GM18858 (cell line): ENCODE measurements around the gene CKAP5.

Experiments used
- ATAC-seq: cut with Tn5 transposase; IDR thresholded peaks from one replicate; pipeline ENCODE4 v1.9.1; 2021; ENCODE audit not compliant: unreplicated experiment

The CKAP5 gene

DNA sequence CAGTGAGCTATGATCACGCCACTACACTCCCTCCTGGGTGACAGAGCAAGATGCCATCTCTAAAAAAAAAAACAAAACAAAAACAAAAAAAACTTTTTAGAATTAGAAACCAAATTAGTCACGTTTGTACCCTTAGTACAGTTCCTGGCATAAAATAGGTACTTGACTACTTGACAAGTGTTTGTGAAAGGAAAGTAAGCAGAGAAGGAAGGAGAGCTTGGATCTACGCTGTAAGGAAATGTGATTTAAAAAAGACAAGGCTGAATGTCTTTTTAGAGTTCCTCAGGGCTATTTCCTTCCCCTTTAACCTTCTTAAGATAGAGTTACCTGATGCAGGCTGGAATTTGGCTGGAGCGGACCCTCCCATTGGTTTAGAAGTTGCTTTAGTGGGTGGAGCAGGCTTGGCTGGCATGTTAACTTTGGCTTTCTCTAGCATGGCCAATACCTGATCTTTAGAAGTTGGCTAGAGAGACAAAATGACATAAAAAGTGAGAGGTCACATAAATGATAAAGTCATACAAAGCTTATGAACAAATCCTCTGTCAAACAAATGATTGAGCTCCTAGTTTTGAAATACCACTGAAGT is 76.4 kb downstream of the CKAP5 start:
- ATAC-seq = no peak

DNA sequence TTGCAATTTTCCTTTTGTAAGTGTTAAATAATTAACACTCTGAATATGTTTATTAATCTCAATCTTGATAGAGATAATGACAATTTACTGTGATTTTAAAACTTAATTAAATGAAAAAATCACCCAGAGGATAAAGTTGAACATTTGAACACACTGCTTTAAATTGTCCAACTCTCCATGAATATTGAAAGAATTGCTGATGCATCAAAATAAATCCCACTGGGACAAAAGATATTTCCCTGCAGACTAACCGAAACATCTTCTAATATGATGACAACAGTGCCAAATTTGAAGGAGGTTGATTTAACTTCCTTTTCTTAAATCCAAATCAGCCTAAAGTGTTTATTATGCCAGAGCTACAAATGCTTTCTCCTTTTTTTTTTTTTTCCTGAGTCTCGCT is 79.4 kb downstream of the CKAP5 start:
- ATAC-seq = no peak

DNA sequence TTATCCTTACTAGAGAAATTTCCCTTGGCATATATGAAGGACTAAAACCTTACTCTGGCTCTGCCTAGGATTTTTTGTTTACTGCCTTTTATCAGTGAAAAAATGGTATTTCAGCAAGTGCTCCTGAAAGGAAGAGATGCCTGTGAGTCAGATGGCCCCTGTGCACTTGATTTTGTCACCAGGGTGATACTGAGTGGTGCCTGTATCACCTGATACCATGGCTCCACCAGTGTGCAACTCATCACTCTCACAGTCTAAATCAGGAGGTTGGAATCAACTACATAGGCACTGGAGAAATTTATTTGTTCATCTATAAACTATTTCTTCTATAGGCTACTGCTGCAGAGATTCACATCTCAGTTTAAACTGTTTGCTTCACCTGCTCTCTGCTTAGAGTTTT is 83.8 kb downstream of the CKAP5 start:
- ATAC-seq = no peak

DNA sequence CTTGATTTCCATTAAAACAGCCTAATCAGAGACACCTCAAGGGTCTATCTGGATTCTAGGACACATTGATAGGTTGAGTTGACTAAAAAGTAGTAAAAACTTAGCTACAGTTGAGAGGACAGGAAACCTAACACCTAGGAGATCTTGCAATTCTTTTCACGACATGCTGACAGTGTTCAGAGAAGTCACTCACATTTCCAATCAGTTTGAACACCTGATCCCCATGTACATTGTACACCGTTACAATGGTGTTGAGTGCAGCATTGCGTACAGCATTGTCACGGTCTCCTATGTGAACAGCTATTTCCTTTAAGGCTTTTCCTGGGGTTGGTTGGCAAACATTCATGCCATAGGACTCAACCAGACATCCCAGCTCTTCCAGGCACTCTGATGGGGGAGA is 84.3 kb downstream of the CKAP5 start:
- ATAC-seq = no peak

DNA sequence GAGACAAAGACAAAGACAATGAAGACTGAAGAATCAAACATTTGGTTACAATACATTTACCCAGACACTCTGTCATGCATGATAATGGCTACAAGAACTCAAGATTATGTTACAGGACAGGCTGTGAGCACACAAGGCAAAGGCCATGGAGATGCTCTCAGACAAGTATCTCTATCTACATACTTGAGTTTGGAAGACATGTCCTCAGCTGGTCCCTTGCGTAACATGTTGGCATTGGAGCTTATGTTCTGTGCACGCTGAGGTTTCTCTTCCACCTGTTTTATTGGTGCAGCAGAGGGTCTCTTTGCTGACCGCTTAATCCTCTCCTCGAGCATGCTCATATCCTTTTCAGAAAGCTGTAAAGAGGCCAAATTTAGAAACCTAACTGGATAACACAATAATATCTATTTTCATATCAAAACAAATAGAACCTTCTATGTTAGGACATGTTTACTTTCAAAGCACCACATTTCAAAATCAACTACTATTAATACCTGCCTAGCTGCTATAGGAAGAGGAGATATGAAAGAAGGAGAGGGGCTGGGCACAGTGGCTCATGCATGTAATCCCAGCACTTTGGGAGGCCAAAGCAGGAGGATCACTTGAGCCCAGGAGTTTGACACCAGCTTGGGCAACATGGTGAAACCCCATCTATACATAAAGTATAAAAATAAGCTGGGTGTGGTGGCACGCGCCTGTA is 85.5 kb downstream of the CKAP5 start:
- ATAC-seq = no peak

DNA sequence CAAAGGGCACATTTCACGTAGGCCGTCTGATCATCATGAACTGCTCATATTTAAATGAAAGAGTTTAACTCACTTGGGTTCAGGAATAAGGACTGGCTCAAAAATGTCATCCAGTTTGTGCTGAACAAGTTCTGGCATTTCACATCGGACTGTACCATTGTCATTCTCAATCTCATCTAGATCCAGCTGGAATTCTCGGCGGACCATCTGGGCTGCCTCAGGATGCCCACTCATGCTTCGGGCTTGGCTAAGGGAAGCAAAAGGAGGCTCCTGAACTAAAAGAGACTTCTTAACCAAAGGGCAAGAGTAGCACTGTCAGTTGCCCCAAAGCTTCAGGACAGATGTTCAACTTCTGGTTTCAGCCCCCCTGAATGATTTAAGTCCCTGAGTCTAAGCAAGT is 86.9 kb downstream of the CKAP5 start:
- ATAC-seq = no peak

DNA sequence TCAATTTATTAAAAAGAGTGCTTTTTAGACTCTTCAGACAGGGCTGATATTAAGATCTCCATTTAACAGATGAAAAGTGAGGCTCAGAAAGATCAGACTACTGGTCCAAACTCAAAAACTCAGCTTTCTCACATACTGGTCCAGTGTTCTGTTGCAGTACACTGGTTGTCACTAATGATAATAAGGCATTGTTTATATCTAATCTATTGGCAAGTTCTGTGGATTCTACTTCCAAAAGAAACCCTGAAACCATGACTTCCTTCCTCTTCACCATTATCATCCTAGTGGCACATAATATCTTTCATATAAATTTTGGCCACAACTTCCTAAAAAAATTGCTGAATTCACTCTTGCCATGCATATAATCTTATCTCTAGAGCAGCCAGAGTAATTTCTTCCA is 90.1 kb downstream of the CKAP5 start:
- no peak for ATAC-seq

DNA sequence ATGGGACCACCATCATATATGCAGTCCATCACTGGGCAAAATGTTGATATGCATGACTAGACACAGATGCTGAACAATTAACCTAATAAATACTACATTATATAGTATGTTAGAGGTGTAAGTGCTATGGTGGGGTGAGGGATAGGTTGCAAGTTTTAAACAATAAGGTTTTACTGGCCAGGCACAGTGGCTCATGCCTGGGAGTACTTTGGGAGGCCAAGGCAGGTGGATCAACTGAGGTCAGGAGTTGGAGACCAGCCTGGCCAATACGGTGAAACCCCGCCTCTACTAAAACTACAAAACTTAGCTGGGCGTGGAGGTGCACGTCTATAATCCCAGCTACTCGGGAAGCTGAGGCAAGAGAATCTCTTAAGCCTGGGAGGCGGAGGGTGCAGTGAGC is 98.9 kb downstream of the CKAP5 start:
- no peak for ATAC-seq

DNA sequence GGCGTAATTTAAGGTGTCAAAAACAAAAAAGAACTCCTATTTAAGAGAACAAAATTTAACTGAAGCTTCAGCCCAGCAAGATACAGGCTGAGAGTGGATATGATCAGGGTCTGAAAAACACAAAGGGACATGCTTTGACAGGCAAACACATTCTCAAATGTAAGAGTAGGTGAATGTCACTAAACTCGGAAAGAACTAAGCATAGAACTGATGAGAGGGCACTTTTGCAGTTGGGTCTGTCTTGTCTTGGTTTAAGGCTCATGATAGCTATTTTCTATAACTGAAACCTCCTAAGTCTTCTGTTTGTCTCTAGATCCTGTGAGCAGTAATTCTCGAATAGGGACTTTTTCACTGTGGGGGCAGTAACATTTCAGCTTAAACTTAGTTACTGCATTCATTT is 100.1 kb downstream of the CKAP5 start:
- ATAC-seq = no peak

DNA sequence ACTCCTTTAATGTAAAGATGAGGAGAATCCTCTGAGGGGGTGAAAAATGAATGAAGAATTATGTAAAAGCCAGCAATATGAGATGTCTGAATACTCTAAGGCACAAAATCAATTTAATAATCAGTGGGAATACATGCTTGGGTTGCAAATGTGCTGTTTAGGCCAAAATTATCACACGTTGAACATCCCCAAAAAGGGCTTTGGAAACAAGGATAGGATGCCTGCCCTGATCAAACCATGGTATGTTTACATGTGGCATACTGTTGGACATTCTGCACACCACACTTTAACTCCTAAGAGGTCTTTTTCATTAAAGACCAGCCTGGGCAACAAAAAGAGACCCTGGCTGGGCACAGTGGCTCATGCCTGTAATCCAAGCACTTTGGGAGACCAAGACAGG is 100.8 kb downstream of the CKAP5 start:
- ATAC-seq = no peak

DNA sequence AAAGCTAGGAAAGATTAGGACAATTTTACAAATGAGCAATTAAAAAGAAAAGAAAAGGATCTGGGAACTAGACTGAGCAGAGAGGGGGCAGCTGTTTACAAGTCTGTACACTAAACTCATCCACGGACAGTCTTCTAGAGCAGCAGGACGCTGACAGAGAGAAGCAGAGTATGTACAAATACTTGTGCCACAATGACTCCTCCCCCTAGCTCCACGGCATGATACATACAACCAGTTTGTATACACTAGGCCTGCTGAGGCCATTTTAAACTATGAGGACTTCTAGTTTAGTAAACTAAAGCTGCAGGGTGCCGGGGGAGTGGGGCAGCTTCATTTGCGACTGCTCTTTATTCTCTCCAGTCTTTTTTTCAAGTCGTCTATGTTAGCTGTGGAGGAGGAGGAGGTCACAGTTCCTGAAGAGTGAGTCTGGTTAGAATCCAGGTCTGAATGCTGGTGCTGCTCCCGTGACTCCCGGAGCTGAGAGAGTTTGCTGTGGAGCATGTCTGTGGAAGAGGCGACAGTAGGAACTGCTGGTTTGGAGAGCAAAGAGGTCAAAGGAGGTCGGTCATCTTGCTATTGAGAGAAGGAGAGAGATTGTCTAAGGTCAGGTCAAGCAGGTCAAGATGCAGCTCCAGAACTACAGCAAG is 102.3 kb downstream of the CKAP5 start:
- no peak for ATAC-seq

DNA sequence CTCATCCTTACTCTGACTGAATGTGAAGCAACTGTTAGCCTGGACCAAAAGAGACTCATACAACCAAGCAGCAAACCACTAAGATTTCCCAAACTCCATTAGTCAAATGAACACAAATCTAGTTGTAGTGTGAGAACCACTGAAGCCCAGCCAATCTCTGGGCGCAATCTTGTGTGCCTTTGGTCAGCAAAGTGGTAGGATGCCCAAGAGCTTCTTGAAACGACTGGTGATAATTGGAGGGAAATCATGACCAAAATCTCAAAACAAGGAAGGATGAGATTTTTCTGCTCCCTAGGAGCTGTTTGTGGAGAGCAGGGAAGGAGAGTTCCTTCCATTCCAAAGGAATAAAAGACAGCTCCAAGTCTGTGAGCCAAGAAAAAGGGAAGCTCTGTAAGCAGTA is 103.0 kb downstream of the CKAP5 start:
- no peak for ATAC-seq

DNA sequence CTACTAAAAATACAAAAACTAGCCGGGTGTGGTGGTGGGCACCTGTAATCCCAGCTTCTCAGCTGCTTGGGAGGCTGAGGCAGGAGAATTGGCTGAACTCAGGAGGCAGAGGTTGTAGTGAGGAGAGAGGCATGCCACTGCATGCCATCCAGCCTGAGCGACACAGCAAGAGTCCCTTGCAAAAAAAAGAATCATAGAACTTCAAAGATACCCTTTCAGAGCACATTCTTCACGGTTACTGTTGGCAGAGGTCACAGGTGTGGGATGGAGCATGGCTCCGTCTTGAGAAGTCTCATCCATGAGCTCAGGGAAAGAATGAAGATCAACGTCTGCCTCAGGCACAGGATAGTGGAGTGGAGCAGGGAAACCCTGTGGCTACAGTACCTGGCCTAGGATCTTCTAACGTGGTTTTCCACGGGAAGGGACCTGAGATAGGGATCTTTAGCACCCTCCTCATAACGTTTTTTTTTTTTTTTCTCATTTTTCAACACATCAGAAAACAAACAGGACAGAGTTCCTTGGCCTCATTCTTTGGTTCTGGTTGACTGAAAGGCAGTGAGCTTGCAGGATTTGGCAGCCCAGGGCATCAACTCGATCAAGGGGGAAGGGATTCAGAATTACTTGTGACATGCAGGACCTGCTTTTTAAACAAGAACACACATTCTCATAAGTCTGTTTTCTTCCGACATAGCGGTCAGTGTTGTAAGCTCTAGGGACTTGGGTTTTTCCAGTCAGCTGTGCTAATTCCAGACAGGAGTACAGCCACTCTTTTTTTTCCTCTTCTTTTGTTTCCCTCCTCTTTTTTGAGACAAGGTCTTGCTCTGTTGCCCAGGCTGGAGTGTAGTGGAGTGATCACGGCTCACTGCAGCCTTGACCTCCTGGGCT is 104.2 kb downstream of the CKAP5 start:
- no peak for ATAC-seq

DNA sequence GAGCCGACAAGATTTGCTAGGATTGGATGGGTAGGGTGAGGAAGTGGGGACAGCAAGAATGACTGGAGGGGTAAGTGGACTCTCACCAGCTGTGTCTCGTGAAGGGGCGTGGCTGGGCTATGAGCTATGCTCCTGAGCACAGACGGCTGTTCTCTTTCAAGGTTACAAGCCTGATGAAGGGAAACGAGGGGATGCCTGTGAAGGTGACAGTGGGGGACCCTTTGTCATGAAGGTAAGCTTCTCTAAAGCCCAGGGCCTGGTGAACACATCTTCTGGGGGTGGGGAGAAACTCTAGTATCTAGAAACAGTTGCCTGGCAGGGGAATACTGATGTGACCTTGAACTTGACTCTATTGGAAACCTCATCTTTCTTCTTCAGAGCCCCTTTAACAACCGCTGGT is 107.2 kb downstream of the CKAP5 start:
- no peak for ATAC-seq

DNA sequence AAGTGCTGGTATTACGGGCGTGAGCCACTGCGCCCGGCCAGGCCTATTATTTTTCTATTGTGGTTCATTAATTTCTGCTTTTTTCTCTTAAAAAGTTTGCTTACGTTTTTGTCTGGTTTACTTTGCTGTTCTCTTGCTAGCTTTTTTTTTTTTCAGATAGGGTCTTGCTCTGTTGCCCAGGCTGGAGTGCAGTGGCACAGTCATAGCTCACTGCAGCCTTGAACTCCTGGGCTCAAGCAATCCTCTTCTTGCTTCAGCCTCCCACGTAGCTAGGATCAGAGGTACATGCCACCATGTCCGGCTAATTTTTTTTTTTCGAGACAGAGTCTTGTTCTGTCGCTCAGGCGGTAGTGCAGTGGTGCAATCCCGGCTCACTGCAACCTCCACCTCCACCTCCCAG is 108.4 kb downstream of the CKAP5 start:
- no peak for ATAC-seq

DNA sequence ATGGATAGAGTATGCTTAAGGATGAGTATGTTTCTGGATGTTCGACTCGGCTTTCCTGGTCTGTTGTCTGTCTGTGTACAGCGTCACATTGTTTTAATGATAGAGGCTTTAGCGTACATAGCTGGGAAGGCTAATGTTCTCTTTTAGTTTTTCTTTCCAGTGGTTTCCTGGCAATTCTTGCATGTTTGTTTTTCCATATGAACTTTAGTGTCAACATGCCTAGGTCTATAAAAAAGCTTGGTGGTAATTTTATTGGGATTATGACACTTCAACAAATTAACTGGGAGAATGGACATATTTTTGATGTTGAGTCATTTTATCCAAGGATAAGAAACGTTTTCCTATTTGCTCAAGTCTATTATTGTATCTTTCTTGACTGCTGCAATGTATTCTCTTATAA is 109.5 kb downstream of the CKAP5 start:
- ATAC-seq = no peak

DNA sequence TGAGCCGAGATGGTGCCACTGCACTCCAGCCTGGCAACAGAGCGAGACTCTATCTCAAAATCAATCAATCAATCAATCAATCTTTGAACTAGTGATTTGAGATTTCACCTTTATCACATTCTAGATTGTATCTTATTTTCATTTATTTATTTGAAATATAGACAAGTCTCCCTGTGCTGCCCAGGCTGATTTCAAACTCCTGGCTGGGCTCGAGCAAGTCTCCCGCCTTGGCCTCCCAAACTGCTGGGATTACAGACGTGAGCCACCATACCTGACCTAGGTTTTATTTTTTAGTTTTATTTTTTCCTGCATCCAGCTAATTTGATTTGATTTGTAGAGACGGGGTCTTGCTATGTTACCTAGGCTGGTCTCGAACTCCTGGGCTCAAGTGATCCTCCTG is 109.9 kb downstream of the CKAP5 start:
- no peak for ATAC-seq

DNA sequence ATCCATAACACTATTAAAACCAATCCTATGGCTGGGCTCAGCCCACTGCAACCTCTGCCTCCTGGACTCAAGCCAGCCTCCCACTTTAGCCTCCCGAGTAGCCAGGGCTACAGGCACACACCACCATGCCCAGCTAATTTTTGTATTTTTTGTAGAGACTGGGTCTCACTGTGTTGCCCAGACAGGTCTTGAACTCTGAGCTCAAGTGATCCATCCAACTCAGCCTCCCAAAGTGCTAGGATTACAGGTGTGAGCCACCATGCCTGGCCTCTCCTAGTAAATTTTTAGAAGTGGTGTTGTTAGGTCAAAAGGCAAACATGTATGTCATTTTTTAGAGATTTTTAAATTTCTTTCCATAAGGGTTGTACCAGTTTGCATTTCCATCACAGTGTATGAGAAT is 112.8 kb downstream of the CKAP5 start:
- no peak for ATAC-seq

DNA sequence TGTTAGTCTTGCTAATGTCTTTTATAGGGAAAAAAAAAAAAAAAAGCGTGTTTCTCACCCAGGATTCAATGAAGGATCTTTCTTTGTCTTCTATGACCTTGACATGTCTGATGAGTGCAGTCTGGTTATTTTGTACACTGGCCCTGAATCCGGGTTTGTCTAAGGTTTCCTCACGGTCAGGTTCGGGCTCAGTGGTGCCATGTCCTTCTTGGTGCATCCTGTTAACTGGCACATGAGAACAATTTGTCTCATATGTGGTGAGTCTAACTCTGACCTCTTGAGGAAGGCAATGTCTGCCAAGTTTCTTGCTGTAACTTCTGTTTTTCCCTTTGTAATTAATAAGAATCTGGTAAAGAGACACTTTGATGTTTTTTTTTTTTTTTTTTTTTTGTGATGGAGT is 114.5 kb downstream of the CKAP5 start:
- no peak for ATAC-seq

DNA sequence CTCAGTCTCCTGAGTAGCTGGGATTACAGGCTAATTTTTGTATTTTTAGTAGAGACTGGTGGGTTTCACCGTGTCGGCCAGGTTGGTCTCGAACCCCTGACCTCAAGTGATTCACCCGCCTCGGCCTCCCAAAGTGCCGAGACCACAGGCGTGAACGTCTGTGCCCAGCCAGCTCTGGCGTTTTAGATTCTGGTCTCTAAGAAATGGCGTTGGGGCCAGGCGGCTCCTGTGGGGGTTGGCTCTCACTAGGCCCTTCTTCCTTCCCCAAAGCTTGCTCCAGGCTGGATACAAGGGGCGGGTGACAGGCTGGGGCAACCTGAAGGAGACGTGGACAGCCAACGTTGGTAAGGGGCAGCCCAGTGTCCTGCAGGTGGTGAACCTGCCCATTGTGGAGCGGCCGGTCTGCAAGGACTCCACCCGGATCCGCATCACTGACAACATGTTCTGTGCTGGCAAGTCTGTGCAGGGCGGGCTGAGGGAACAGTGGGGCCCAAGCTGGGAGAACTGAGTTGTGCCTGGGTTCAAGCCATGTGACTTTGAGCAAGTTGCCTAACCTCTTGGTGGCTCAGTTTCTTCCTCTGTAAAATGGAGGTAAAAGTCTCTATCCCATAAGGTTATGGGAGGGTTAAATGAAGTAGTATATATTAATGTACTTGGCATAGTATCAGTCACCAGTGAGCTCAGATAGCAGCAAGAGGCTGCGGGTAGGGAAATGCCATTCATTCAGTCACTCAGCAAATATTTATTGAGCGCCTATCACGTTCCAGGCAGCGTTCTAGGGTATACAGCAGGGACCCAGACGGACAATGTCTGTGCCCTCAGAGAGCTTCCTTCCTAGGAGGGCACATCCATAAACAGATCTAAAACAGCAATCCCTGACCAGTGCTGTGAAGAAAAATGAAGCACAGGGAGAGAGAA is 116.7 kb downstream of the CKAP5 start:
- ATAC-seq = no peak

DNA sequence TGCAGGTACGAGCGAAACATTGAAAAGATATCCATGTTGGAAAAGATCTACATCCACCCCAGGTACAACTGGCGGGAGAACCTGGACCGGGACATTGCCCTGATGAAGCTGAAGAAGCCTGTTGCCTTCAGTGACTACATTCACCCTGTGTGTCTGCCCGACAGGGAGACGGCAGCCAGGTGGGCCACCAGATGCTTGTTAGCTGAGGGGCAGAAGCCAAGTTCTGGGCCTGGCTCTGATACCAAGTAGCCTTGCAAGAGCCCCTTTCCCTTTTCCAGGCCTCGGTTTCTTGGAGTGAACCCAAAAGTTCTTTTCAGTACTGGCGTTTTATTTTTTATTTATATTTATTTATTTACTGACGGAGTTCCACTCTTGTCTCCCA is 117.4 kb downstream of the CKAP5 start:
- ATAC-seq = no peak
